ENCODE data around the gene NRAP. TPM values are rescaled to one million over a fixed set of nuclear protein-coding genes. Genes with fewer than 3 reads are reported as not detected.

The NRAP gene
- polyA plus RNA-seq, 3 donors: not detected

GRCh38 chr10:113697595-113697994 is 33.8 kb upstream of the NRAP start:
- Mint-ChIP-seq H3K9me3 (peaks cover 10 to 21% (median 18%) of the 10 kb centered on the region in 7 donors), H3K27ac (no peak overlapping the region), H3K27me3 (ENCODE audit: low read depth in 3 of 3) (no peaks in the 10 kb centered on the region), H3K4me1 (no peaks in the 10 kb centered on the region), H3K4me3 (no peak overlapping the region), H3K36me3 (peaks cover 58 to 60% of the 10 kb centered on the region in 2 donors)
- no peaks in the 10 kb centered on the region for H3K79me2 ChIP-seq (ENCODE audit: insufficient read depth, low read length)
- no peak for TF ChIP-seq CTCF (IDR thresholded peaks at IDR 0.05)
- H3K9ac ChIP-seq (ENCODE audit: insufficient read depth, low read length, poor library complexity, severe bottlenecking): no peak overlapping the region
- peaks cover 5% of the 10 kb centered on the region for H4K20me1 ChIP-seq (ENCODE audit: insufficient read depth, low read length)
- H3K4me1 ChIP-seq (ENCODE audit: control insufficient read depth in 1 of 2, insufficient read depth in 2 of 2, low read length in 2 of 2): no peaks in the 10 kb centered on the region
- peaks cover 12 to 18% of the 10 kb centered on the region in 2 donors for H3K9me3 ChIP-seq (replicated peaks in 1 of 2; ENCODE audit: control insufficient read depth in 1 of 2, insufficient read depth in 1 of 2, low read length in 2 of 2)
- no peak overlapping the region for H2AFZ ChIP-seq (ENCODE audit: insufficient read depth, low read depth, low read length, poor library complexity, severe bottlenecking)
- no peak overlapping the region for H3K4me3 ChIP-seq (replicated peaks in 1 of 3; ENCODE audit: low read depth in 2 of 3, low read length in 3 of 3)
- no peak for DNase-seq
- H3K27me3 ChIP-seq (ENCODE audit: control insufficient read depth in 2 of 2, insufficient read depth in 2 of 2, low read length in 2 of 2): no peaks in the 10 kb centered on the region
- WGBS (ENCODE audit: insufficient coverage): 65% methylated on average over 2 of the region's 3 CpGs
- peaks cover 16 to 48% of the 10 kb centered on the region in 2 donors for H3K36me3 ChIP-seq (replicated peaks in 1 of 2; ENCODE audit: control insufficient read depth in 1 of 2, insufficient read depth in 2 of 2, low read length in 2 of 2)
- H3K4me2 ChIP-seq (replicated peaks; ENCODE audit: extremely low read depth, low read length, poor library complexity, severe bottlenecking): no peak overlapping the region
- intact Hi-C loops (cut with micrococcal nuclease): no loop called here
- H3K27ac ChIP-seq (ENCODE audit: low read depth in 1 of 2, low read length in 2 of 2): no peak overlapping the region

DNA sequence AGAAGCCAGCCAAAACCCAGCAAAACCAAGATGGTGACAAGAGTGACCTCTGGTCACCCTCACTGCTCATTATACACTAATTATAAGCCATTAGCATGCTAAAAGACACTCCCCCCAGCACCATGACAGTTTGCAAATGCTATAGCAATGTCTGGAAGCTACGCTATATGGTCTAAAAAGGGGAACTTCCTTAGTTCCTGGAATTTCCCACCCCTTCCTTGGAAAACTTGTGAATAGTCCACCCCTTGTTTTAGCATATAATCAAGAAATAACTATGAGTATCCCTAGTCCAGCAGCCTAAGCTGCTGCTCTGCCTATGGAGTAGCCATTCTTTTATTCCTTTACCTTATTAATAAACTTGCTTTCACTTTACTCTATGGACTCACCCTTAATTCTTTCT is 31.9 kb upstream of the NRAP start:
- Histone ChIP-seq H3K79me2 (ENCODE audit: insufficient read depth, low read length) (peaks cover 3% of the 10 kb centered on the region), H3K36me3 (replicated peaks in 1 of 2; ENCODE audit: control insufficient read depth in 1 of 2, insufficient read depth in 2 of 2, low read length in 2 of 2) (peaks cover 25 to 61% of the 10 kb centered on the region in 2 donors), H3K27me3 (ENCODE audit: control insufficient read depth in 2 of 2, insufficient read depth in 2 of 2, low read length in 2 of 2) (no peaks in the 10 kb centered on the region), H3K4me3 (replicated peaks in 1 of 3; ENCODE audit: low read depth in 2 of 3, low read length in 3 of 3) (no peak overlapping the region), H3K9me3 (replicated peaks in 1 of 2; ENCODE audit: control insufficient read depth in 1 of 2, insufficient read depth in 1 of 2, low read length in 2 of 2) (peaks cover 29 to 30% of the 10 kb centered on the region in 2 donors), H3K4me2 (replicated peaks; ENCODE audit: extremely low read depth, low read length, poor library complexity, severe bottlenecking) (no peak overlapping the region), H3K4me1 (ENCODE audit: control insufficient read depth in 1 of 2, insufficient read depth in 2 of 2, low read length in 2 of 2) (no peaks in the 10 kb centered on the region), H2AFZ (ENCODE audit: insufficient read depth, low read depth, low read length, poor library complexity, severe bottlenecking) (no peak overlapping the region), H3K9ac (ENCODE audit: insufficient read depth, low read length, poor library complexity, severe bottlenecking) (no peak overlapping the region), H4K20me1 (ENCODE audit: insufficient read depth, low read length) (peaks cover 5% of the 10 kb centered on the region), H3K27ac (ENCODE audit: low read depth in 1 of 2, low read length in 2 of 2) (no peak overlapping the region)
- Mint-ChIP-seq H3K4me3 (no peak overlapping the region), H3K27me3 (ENCODE audit: low read depth in 3 of 3) (peaks cover 0 to 1% (median 1%) of the 10 kb centered on the region in 3 donors), H3K36me3 (peaks cover 58 to 62% of the 10 kb centered on the region in 2 donors), H3K4me1 (no peaks in the 10 kb centered on the region), H3K9me3 (peaks cover 20 to 36% (median 27%) of the 10 kb centered on the region in 7 donors), H3K27ac (peak overlapping the region in 1 of 7 donors; percentile 53)
- intact Hi-C loops (cut with micrococcal nuclease): no loop called here
- TF ChIP-seq CTCF (IDR thresholded peaks at IDR 0.05): no peak
- DNase-seq: no peak
- no CpG with 5 or more reads among the region's 1 CpG for whole genome bisulfite sequencing (ENCODE audit: insufficient coverage)
